Heart right ventricle (tissue), 16 donors: ENCODE data around the gene GREM2. TPM values are rescaled to one million over a fixed set of nuclear protein-coding genes. Genes with fewer than 3 reads are reported as not detected.

Experiments used
- ATAC-seq, 8 donors: fragments of 200-7000 bp; cut with Tn5 transposase; one replicate each; pipeline ENCODE4 v1.9.1; 2020; ENCODE audit warnings: mild to moderate bottlenecking in 8 of 8, moderate library complexity in 8 of 8, moderate number of reproducible peaks in 1 of 8
- DNase-seq, 2 donors: peaks; one replicate each; pipeline ENCODE4 v3.0.0-alpha.2; 2020
- H3K27ac ChIP-seq, 10 donors: fragments of 200-600 bp; sonication (generic) in 2 of 10; one replicate each; pipeline versions ENCODE4 v1.5.0 to v1.8.0; 2020 to 2022; ENCODE audit warnings: mild to moderate bottlenecking in 3 of 10
- H3K27me3 ChIP-seq, 7 donors: fragments of 200-600 bp; one replicate each; pipeline ENCODE4 v1.8.0; 2021 to 2022; ENCODE audit warnings: mild to moderate bottlenecking in 2 of 7
- H3K36me3 ChIP-seq, 9 donors: fragments of 200-600 bp; sonication (generic) in 1 of 9; one replicate each; pipeline versions ENCODE4 v1.5.0 to v1.8.0; 2020 to 2022; ENCODE audit warnings: mild to moderate bottlenecking in 2 of 9
- H3K4me1 ChIP-seq, 9 donors: fragments of 200-600 bp; sonication (generic) in 1 of 9; one replicate each; pipeline versions ENCODE4 v1.5.0 to v1.8.0; 2020 to 2022; ENCODE audit warnings: mild to moderate bottlenecking in 4 of 9
- H3K4me3 ChIP-seq, 10 donors: fragments of 200-600 bp; sonication (generic) in 2 of 10; one replicate each; pipeline versions ENCODE4 v1.5.0 to v1.8.0; 2020 to 2022; ENCODE audit warnings: mild to moderate bottlenecking in 7 of 10, moderate library complexity in 2 of 10
- H3K9me3 ChIP-seq, 11 donors: fragments of 200-600 bp in 10 of 11; sonication (generic) in 2 of 11; one replicate each; pipeline versions ENCODE4 v1.5.0 to v1.8.0; 2013 to 2022; ENCODE audit warnings: mild to moderate bottlenecking in 2 of 11, control low read depth in 1 of 11, moderate library complexity in 1 of 11
- WGBS, 2 donors: extraction: QIAGEN DNeasy Blood & Tissue Kit; methylation state at CpG; one replicate each; pipeline ENCODE4 v1.1.7; 2013; ENCODE audit warnings: inconsistent platforms in 1 of 2; 5-methylcytosine and 5-hydroxymethylcytosine counted together
- intact Hi-C, 10 donors: fragments of 100-400 bp; cut with DNase I; formaldehyde crosslinking; loops; one replicate each; pipeline versions ENCODE4 v1.11.1 to v1.14.2; 2022
- polyA plus RNA-seq, 2 donors: library from polyadenylated mRNA; stranded (reverse); fragments of 200-250 nt; gene quantifications; one replicate each; pipeline ENCODE4 v1.2.3, GENCODE V29; 2013
- total RNA-seq, 10 donors: library from RNA; stranded (reverse); fragmentation: NEBNext Ultra II Directional in 3 of 10; extraction: Animal tissue kit (Norgen Biotek cat#: 25700) in 3 of 10; gene quantifications; one replicate each; pipeline versions ENCODE4 v1.2.1 to v1.2.4, GENCODE V29; 2021 to 2023
- TF ChIP-seq, protein P1 (sequence below), 9 donors: fragments of 200-600 bp; sonication (generic) in 2 of 9; IDR thresholded peaks; one replicate each; pipeline versions ENCODE4 v1.5.0 to v1.8.0; 2021 to 2022; ENCODE audit warnings: antibody characterized with exemption in 9 of 9, mild to moderate bottlenecking in 5 of 9, moderate library complexity in 1 of 9
- donor health status: Arrhythmogenic right ventricular cardiomyopathy.
- donor health status: ischemic (EF 13 %, LVEDD 7.1; RV severe dilation, severe dysfunction).
- donor health status: healthy with polysubstance abuse.
- donor health status: DM: no; HTN: yes; CAD: no.
- donor health status: DM: no; HTN: no; CAD: no.
- donor health status: ischemic (EF 25% LVEDD 6.9; RV normal size, moderate dysfunction).
- donor health status: ischemic (EF 25% LVEDD 5.7; RV mildly dilated, moderate dysfunction).
- donor health status: healthy.
- donor health status: DM: yes; HTN: yes; CAD: no.
- donor health status: Ischemic cardiomyopathy.
- donor health status: ischemic (EF 35%, LVEDD 5.7; RV mildly dilated, moderate dysfunction).
- donor health status: nonischemic (EF 11% LVEDD 7.7; RV severe dilation, severe dysfunction).
- donor health status: DM: yes; HTN: yes; CAD: no.
- donor health status: PGD.
- donor health status: ischemic (EF 29% LVEDD 5.4; RV normal size, mild dysfunction).
- donor health status: nonischemic (EF 23%, LVEDD 6.1; RV moderate dilation, normal function).

GREM2 gene
- total and polyA plus RNA-seq, 12 donors: 0.01 to 0.25 (median 0.18) TPM; not detected in 8

DNA sequence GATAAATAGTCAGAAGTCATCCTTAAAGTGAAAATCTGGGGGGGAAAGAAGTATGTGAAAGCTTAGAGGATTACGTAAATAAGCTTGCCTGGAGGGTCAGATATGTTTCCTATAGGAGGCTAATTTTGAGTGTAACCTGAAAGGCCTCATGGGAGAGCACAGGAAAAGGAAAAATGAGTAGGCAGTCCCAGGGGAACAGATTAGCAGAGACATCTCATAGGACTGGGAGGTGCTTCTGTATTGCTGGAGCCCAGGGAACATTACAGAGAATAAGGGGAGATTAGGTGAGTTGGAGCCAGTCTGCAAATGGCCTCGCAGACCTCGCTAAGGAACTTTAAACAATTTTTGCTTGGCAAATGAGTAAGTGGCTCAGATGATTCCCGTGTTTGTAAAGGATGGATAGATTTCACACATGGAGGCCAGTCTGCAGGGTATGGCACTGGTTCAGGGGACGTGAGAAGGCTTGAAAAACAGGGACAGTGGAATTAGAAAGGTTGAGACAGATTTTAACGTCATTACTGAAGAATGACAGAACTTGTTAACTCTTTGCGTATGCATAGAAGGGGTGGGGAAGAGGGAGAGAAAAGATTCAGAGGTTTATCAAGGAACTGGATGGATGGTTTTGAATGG, 149.1 kb downstream of the GREM2 start:
- Histone ChIP-seq H3K27ac (no peak overlapping the region), H3K4me3 (no peak overlapping the region), H3K27me3 (peaks cover 0 to 8% (median 0%) of the 10 kb centered on the region in 7 donors), H3K36me3 (no peaks in the 10 kb centered on the region), H3K9me3 (no peaks in the 10 kb centered on the region), H3K4me1 (no peaks in the 10 kb centered on the region)
- ATAC-seq: no peak
- intact Hi-C loops: no loop called here
- TF ChIP-seq, protein P1, sequence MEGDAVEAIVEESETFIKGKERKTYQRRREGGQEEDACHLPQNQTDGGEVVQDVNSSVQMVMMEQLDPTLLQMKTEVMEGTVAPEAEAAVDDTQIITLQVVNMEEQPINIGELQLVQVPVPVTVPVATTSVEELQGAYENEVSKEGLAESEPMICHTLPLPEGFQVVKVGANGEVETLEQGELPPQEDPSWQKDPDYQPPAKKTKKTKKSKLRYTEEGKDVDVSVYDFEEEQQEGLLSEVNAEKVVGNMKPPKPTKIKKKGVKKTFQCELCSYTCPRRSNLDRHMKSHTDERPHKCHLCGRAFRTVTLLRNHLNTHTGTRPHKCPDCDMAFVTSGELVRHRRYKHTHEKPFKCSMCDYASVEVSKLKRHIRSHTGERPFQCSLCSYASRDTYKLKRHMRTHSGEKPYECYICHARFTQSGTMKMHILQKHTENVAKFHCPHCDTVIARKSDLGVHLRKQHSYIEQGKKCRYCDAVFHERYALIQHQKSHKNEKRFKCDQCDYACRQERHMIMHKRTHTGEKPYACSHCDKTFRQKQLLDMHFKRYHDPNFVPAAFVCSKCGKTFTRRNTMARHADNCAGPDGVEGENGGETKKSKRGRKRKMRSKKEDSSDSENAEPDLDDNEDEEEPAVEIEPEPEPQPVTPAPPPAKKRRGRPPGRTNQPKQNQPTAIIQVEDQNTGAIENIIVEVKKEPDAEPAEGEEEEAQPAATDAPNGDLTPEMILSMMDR (IDR thresholded peaks at IDR 0.05): no peak
- 63 to 65% methylated on average over 7 of the region's 7 CpGs for WGBS, 2 donors
- no peak for DNase-seq

DNA sequence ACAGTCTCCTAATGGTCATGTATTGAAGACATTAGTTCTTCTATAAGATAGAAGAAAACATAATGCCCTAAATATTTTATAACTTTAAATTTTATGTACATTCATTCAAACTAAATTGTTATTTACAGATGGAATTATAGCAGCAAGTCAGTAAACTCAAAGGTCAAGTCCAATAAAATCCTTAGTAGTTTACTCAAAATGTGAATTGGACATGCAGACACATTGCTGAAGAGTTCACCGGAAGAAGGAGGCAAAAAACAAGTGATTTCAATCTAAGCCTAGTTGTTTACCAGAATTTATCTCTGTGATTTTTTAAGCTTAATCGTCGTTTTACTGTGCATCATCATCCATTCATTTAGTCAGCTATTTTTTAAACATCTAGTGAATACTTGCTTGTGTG, 149.7 kb downstream of the GREM2 start:
- no peak for DNase-seq
- WGBS, 2 donors: 74 to 76% methylated on average over 3 of the region's 3 CpGs
- ATAC-seq: no peak
- Histone ChIP-seq H3K9me3 (no peaks in the 10 kb centered on the region), H3K4me3 (no peak overlapping the region), H3K36me3 (no peaks in the 10 kb centered on the region), H3K27me3 (peaks cover 0 to 8% (median 0%) of the 10 kb centered on the region in 7 donors), H3K27ac (no peak overlapping the region), H3K4me1 (no peaks in the 10 kb centered on the region)
- TF ChIP-seq, protein P1 (IDR thresholded peaks at IDR 0.05): no peak
- intact Hi-C loops: no loop called here

DNA sequence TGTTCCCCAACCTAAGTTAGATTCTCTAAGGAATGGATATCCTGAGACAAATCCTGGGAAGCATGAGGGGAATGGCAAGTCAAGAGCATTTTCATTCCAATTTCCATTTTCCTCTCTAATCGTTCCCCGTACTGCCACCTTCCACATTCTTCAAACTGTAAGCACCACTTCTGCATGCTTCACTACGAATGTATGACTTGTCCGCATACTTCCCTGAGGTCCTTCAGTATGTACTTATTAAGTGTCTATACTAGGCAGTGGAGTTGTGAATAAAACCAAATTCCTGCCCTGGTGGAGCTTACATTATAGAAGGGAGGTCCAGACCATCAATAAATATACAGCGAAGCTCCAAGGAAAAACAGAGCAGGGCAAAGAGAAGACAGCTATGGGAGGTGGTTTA, 154.8 kb downstream of the GREM2 start:
- ATAC-seq: no peak
- DNase-seq: no peak
- no peaks in the 10 kb centered on the region for H3K27me3 ChIP-seq
- 85 to 89% methylated on average over 5 of the region's 5 CpGs for WGBS, 2 donors
- intact Hi-C loops: no loop called here
- H3K27ac ChIP-seq: no peak overlapping the region
- H3K36me3 ChIP-seq: no peaks in the 10 kb centered on the region
- H3K9me3 ChIP-seq: no peaks in the 10 kb centered on the region
- H3K4me3 ChIP-seq: no peak overlapping the region
- no peaks in the 10 kb centered on the region for H3K4me1 ChIP-seq
- TF ChIP-seq, protein P1 (IDR thresholded peaks at IDR 0.05): no peak

DNA sequence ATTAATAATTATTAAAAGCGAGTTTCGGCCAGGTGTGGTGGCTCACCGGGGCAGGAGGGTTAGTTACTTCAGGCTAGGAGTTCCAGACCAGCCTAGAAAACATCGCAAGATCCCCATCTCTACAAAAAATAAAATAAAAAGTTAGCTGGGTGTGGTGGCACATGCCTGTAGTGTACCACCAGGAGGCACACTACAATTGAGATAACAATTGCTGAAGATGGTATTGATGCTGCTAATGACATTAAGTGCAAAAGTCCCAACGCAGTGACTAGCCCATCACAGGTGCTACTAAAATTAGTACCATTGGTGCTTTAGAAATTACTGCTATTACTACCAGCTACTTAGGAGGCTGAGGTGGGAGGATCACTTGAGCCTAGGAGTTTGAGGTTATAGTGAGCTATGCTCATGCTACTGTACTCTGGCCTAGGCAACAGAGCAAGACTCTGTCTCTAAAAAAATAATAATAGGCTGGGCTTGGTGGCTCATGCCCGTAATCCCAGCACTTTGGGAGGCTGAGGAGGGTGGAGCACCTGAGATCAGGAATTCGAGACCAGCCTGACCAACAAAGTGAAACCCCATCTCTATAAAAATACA, 156.6 kb downstream of the GREM2 start:
- WGBS, 2 donors: 59 to 74% methylated on average over 7 of the region's 7 CpGs
- no peak overlapping the region for H3K27ac ChIP-seq
- H3K27me3 ChIP-seq: no peaks in the 10 kb centered on the region
- no peak overlapping the region for H3K4me3 ChIP-seq
- H3K36me3 ChIP-seq: no peaks in the 10 kb centered on the region
- no peak for DNase-seq
- no peaks in the 10 kb centered on the region for H3K4me1 ChIP-seq
- intact Hi-C loops: no loop called here
- ATAC-seq: no peak
- no peaks in the 10 kb centered on the region for H3K9me3 ChIP-seq
- TF ChIP-seq, protein P1 (IDR thresholded peaks at IDR 0.05): peak in 2 of 9 donors; percentile 8 to 21
